ENCODE measurements around the gene L1CAM. TPM values are rescaled to one million over a fixed set of nuclear protein-coding genes. Genes with fewer than 3 reads are reported as not detected.

L1CAM gene
- total RNA-seq, 6 experiments from 2014 or later = 0.33 to 0.64 (median 0.47) TPM; not detected in 2

- 45% methylated on average over 3 of the region's 3 CpGs for WGBS (ENCODE audit: insufficient coverage, low coverage, low lambda C conversion rate, missing lambda C conversion rate)
- TF ChIP-seq POLR2A (IDR thresholded peaks at IDR 0.05) = no peak
- TF ChIP-seq, protein P1, sequence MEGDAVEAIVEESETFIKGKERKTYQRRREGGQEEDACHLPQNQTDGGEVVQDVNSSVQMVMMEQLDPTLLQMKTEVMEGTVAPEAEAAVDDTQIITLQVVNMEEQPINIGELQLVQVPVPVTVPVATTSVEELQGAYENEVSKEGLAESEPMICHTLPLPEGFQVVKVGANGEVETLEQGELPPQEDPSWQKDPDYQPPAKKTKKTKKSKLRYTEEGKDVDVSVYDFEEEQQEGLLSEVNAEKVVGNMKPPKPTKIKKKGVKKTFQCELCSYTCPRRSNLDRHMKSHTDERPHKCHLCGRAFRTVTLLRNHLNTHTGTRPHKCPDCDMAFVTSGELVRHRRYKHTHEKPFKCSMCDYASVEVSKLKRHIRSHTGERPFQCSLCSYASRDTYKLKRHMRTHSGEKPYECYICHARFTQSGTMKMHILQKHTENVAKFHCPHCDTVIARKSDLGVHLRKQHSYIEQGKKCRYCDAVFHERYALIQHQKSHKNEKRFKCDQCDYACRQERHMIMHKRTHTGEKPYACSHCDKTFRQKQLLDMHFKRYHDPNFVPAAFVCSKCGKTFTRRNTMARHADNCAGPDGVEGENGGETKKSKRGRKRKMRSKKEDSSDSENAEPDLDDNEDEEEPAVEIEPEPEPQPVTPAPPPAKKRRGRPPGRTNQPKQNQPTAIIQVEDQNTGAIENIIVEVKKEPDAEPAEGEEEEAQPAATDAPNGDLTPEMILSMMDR (IDR thresholded peaks at IDR 0.05) = no peak
- DNase-seq (no peak), ATAC-seq (no peak)
- H3K27me3 ChIP-seq = no peaks in the 10 kb centered on the region
- H3K36me3 ChIP-seq = no peaks in the 10 kb centered on the region
- H3K27ac ChIP-seq = no peak overlapping the region
- no peak overlapping the region for H3K4me3 ChIP-seq
- intact Hi-C loops (cut with DNase I) = no loop called here
- no peaks in the 10 kb centered on the region for H3K9me3 ChIP-seq
- no peaks in the 10 kb centered on the region for H3K4me1 ChIP-seq
Measured at GRCh38 chrX:153853902-153854267, 32.1 kb downstream of the L1CAM start.

DNA sequence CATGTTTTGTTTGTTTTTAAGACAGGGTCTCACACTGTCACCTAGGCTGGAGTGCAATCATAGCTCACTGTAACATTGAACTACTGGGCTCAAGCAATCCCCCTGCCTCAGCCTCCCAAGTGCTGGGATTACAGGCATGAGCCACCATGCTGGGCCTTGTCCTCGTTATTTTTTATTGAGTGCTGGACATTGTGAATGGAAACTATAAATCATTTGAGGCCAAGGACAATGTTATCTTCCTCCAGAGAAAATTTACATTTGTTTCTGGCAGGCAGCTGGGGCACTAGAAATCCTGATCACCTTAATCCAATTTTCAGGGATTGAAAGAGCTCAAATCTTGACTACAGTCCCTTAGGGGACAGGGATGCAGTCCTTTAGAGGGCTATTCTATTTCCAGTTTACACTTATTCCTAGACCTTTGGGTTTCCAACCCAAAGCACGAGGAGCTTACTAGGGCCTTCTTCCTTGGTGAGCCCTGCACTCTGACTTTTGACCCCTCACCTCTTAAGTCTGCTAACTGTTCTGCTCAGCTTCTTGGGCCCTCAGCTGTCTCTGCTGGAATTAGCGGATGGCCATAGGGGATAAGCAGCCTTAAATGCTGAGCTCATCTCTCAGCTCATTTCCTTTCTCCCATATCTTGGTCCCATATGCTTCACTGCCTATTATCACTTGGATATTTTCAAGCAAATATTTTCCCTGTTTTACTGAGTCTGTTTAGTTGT, 32.6 kb downstream of the L1CAM start:
- no peak for TF ChIP-seq POLR2A (IDR thresholded peaks at IDR 0.05)
- TF ChIP-seq, protein P1 (IDR thresholded peaks at IDR 0.05) = no peak
- H3K27me3 ChIP-seq = no peaks in the 10 kb centered on the region
- DNase-seq = no peak
- intact Hi-C loops (cut with DNase I) = no loop called here
- H3K27ac ChIP-seq = no peak overlapping the region
- no peaks in the 10 kb centered on the region for H3K4me1 ChIP-seq
- H3K9me3 ChIP-seq = no peaks in the 10 kb centered on the region
- no peaks in the 10 kb centered on the region for H3K36me3 ChIP-seq
- WGBS (ENCODE audit: insufficient coverage, low coverage, low lambda C conversion rate, missing lambda C conversion rate) = 40% methylated on average over 2 of the region's 3 CpGs
- H3K4me3 ChIP-seq = no peak overlapping the region
- ATAC-seq = no peak

- Histone ChIP-seq H3K4me1 (no peaks in the 10 kb centered on the region), H3K36me3 (no peaks in the 10 kb centered on the region), H3K27ac (no peak overlapping the region), H3K9me3 (no peaks in the 10 kb centered on the region), H3K4me3 (no peak overlapping the region), H3K27me3 (no peaks in the 10 kb centered on the region)
- intact Hi-C loops (cut with DNase I) = no loop called here
- DNase-seq = no peak
- 63% methylated on average over 3 of the region's 3 CpGs for WGBS (ENCODE audit: insufficient coverage, low coverage, low lambda C conversion rate, missing lambda C conversion rate)
- ATAC-seq = no peak
- TF ChIP-seq, protein P1 (IDR thresholded peaks at IDR 0.05) = no peak
- TF ChIP-seq POLR2A (IDR thresholded peaks at IDR 0.05) = no peak
Measured at GRCh38 chrX:153851981-153852380, 34.0 kb downstream of the L1CAM start.

DNA sequence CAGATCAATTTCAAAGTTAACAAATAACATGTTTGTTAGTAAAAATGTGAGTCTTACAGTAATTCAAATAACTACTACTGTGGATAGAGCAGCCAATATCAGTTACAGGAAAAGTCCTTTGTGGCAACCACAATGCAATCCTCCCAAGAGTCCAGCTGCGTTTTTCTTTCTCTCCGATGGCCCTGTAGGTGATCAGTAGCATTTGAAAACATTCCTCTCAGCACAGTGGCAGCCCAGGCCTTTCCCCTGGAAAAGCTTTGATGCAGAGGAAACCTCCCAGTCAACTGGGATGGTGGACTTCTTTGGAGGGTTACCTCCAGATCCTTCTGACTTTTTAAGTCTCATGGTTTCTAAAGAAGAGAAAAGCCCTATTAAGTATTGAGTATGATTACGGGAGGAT, 37.6 kb downstream of the L1CAM start:
- TF ChIP-seq, protein P1 (IDR thresholded peaks at IDR 0.05) = no peak
- TF ChIP-seq POLR2A (IDR thresholded peaks at IDR 0.05) = no peak
- peaks cover 0 to 2% of the 10 kb centered on the region in 2 donors for H3K27me3 ChIP-seq
- H3K4me1 ChIP-seq = no peaks in the 10 kb centered on the region
- ATAC-seq (no peak), DNase-seq (no peak)
- no peak overlapping the region for H3K27ac ChIP-seq
- no peaks in the 10 kb centered on the region for H3K36me3 ChIP-seq
- H3K9me3 ChIP-seq = no peaks in the 10 kb centered on the region
- WGBS (ENCODE audit: insufficient coverage, low coverage, low lambda C conversion rate, missing lambda C conversion rate) = 36% methylated on average over 3 of the region's 3 CpGs
- H3K4me3 ChIP-seq = no peak overlapping the region
- intact Hi-C loops (cut with DNase I) = no loop called here
